ENCODE measurements around the gene SUGCT.

DNA sequence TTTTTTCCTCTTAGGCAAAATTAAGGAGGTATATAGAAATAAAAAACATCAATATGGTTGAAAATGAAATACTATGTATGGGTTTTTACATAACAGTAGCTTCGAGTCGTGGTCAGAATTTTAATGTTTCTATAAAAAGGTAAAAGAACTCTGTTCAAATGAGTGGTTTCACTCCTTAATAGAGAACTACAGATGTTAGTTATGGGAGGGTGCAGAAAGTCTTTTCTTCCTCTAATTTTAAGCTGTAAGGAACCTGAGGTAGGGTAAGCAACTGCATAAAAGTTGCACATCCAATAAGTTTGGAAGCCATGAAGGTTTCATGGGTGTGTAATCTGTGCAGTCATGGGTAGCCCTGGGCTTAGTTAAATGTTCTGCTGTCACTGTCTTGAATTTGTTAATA, 141.3 kb downstream of the SUGCT start:
- no peak for TF ChIP-seq ZFX (IDR thresholded peaks at IDR 0.05)
- TF ChIP-seq, protein P1, sequence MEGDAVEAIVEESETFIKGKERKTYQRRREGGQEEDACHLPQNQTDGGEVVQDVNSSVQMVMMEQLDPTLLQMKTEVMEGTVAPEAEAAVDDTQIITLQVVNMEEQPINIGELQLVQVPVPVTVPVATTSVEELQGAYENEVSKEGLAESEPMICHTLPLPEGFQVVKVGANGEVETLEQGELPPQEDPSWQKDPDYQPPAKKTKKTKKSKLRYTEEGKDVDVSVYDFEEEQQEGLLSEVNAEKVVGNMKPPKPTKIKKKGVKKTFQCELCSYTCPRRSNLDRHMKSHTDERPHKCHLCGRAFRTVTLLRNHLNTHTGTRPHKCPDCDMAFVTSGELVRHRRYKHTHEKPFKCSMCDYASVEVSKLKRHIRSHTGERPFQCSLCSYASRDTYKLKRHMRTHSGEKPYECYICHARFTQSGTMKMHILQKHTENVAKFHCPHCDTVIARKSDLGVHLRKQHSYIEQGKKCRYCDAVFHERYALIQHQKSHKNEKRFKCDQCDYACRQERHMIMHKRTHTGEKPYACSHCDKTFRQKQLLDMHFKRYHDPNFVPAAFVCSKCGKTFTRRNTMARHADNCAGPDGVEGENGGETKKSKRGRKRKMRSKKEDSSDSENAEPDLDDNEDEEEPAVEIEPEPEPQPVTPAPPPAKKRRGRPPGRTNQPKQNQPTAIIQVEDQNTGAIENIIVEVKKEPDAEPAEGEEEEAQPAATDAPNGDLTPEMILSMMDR (conservative IDR thresholded peaks at IDR 0.05): no peak

Data from C4-2B (cell line).